K562 (cell line): ENCODE results near the gene CDC26. TPM values are rescaled to one million over a fixed set of nuclear protein-coding genes. Genes with fewer than 3 reads are reported as not detected.

ENCODE experiments used
- ATAC-seq: fragments of 200-7000 bp; cut with Tn5 transposase; 3 replicates; pipeline ENCODE4 v1.9.1; 2020; ENCODE audit warnings: moderate library complexity
- Bru-seq: library from RNA; stranded (reverse); fragments of 400-500 nt; gene quantifications from one replicate; lab custom pipeline; 2021; lab: Mats Ljungman, UMichigan
- BruChase-seq, 2 experiments: library from RNA; stranded (reverse); fragments of 400-500 nt; gene quantifications; one replicate each; lab custom pipeline; 2021; lab: Mats Ljungman, UMichigan
- BruUV-seq: library from RNA; stranded (reverse); fragments of 400-500 nt; replicated peaks from 2 replicates; lab custom pipeline; 2021; lab: Mats Ljungman, UMichigan
- CTCF ChIA-PET: fragments of 300-600 bp; formaldehyde crosslinking; extraction: SDS; loops from one replicate; lab custom pipeline; 2021; ENCODE audit warnings: low intra/inter-chr PET ratio; lab: Yijun Ruan, JAX
- POLR2A ChIA-PET: fragments of 300-600, 350-650 bp; sonication (Branson Sonifier 250); formaldehyde crosslinking; extraction: SDS; loops from one replicate; lab custom pipeline; 2021; ENCODE audit warnings: antibody characterized with exemption, inconsistent platforms; lab: Yijun Ruan, JAX
- DNase-seq, 4 experiments: peaks; one replicate each; pipeline versions ENCODE4 v3.0.0 to v3.0.0-alpha.2; 2011 to 2018; ENCODE audit warnings: low spot score in 3 of 4, mixed read lengths in 3 of 4; ENCODE audit errors: extremely low read depth in 1 of 4
- FAIRE-seq: peaks from 2 replicates; lab custom pipeline; 2011; peaks lifted over from hg19 to GRCh38; lab: Jason Lieb, UNC
- H2AFZ ChIP-seq: 2 replicates; pipeline ENCODE4 v1.6.0; 2011; ENCODE audit warnings: low read depth, low read length, control low read depth, inconsistent platforms
- H3K27ac ChIP-seq: fragments of 200-600 bp; 3 replicates; pipeline ENCODE4 v1.8.0; 2011; ENCODE audit warnings: low read depth, mild to moderate bottlenecking, control low read depth, inconsistent platforms, low read length, moderate library complexity, mixed read lengths; ENCODE audit errors: extremely low read depth
- H3K27me3 ChIP-seq, 2 experiments: fragments of 300-600 bp in 1 of 2; 2 replicates in 1 of 2; 3 replicates in 1 of 2; pipeline versions ENCODE4 v1.6.0 to v1.8.0; 2011; ENCODE audit warnings: inconsistent platforms in 2 of 2, low read length in 2 of 2, mild to moderate bottlenecking in 1 of 2, mixed read lengths in 1 of 2, moderate library complexity in 1 of 2; ENCODE audit not compliant: control insufficient read depth in 2 of 2, insufficient read depth in 2 of 2
- H3K36me3 ChIP-seq: fragments of 300-600 bp; 3 replicates; pipeline ENCODE4 v1.8.0; 2011; ENCODE audit warnings: mild to moderate bottlenecking, low read length, inconsistent platforms; ENCODE audit not compliant: control insufficient read depth, insufficient read depth
- H3K4me1 ChIP-seq, 2 experiments: fragments of 200-600 bp in 1 of 2; replicated peaks in 1 of 2; 2 replicates in 1 of 2; 3 replicates in 1 of 2; pipeline versions ENCODE4 v1.5.1 to v1.8.0; 2011; ENCODE audit warnings: inconsistent platforms in 2 of 2, low read length in 2 of 2, mild to moderate bottlenecking in 1 of 2, mixed read lengths in 1 of 2, moderate library complexity in 1 of 2; ENCODE audit not compliant: control insufficient read depth in 2 of 2, insufficient read depth in 2 of 2
- H3K4me2 ChIP-seq: 2 replicates; pipeline ENCODE4 v1.6.1; 2011; ENCODE audit warnings: low read length, control low read depth, inconsistent platforms, mixed read lengths; ENCODE audit not compliant: insufficient read depth
- H3K4me3 ChIP-seq: fragments of 200-600 bp; sonication (generic), shearing (Covaris generic); 2 replicates; pipeline ENCODE4 v1.5.1; 2016; ENCODE audit warnings: control low read depth, inconsistent platforms
- H3K79me2 ChIP-seq: fragments of 200-600 bp; 3 replicates; pipeline ENCODE4 v1.8.0; 2011; ENCODE audit warnings: low read length, inconsistent platforms; ENCODE audit not compliant: control insufficient read depth, insufficient read depth
- H3K9ac ChIP-seq, 2 experiments: 2 replicates each; pipeline versions ENCODE4 v1.6.0 to v1.6.1; 2011; ENCODE audit warnings: low read depth in 2 of 2, low read length in 2 of 2, control low read depth in 1 of 2, inconsistent platforms in 1 of 2, mild to moderate bottlenecking in 1 of 2, mixed read lengths in 1 of 2; ENCODE audit not compliant: insufficient read depth in 1 of 2
- H3K9me1 ChIP-seq: one replicate; pipeline ENCODE4 v1.6.0; 2011; ENCODE audit warnings: inconsistent platforms, mild to moderate bottlenecking, low read length, moderate library complexity; ENCODE audit not compliant: control insufficient read depth, insufficient read depth
- H3K9me3 ChIP-seq: replicated peaks from 2 replicates; pipeline ENCODE4 v1.5.1; 2011; ENCODE audit warnings: low read depth, low read length, inconsistent platforms; ENCODE audit not compliant: control insufficient read depth, insufficient read depth
- H4K20me1 ChIP-seq: replicated peaks from 2 replicates; pipeline ENCODE4 v1.6.1; 2011; ENCODE audit warnings: low read length, inconsistent platforms, mixed read lengths; ENCODE audit not compliant: control insufficient read depth, insufficient read depth
- CBFB ChIP-seq: sonication (generic); formaldehyde crosslinking; IDR thresholded peaks from 2 replicates; pipeline ENCODE4 v1.4.0; 2020; ENCODE audit warnings: mild to moderate bottlenecking, missing genetic modification reagents
- EP400 ChIP-seq: fragments of 450-650 bp; IDR thresholded peaks from 2 replicates; pipeline ENCODE4 v1.6.1; 2017; ENCODE audit warnings: antibody characterized with exemption, mild to moderate bottlenecking, moderate library complexity
- MTA2 ChIP-seq: fragments of 450-650 bp; IDR thresholded peaks from 2 replicates; pipeline ENCODE4 v1.6.1; 2016; ENCODE audit warnings: low read depth
- SMARCC2 ChIP-seq: fragments of 450-650 bp; IDR thresholded peaks from 2 replicates; pipeline ENCODE4 v1.6.1; 2017; ENCODE audit warnings: antibody characterized with exemption, moderate library complexity, mild to moderate bottlenecking, low read depth
- TBP ChIP-seq: optimal IDR thresholded peaks from 2 replicates; pipeline ENCODE3; 2011; ENCODE audit warnings: low read depth, low read length, improper control_type of control experiment
- TEAD4 ChIP-seq, 2 experiments: sonication (generic) in 1 of 2; formaldehyde crosslinking in 1 of 2; IDR thresholded peaks; 2 replicates each; pipeline versions ENCODE4 v1.6.1 to v1.8.0; 2012 to 2022; ENCODE audit warnings: borderline replicate concordance in 1 of 2, inconsistent platforms in 1 of 2, low read length in 1 of 2, mild to moderate bottlenecking in 1 of 2, missing genetic modification reagents in 1 of 2
- XRCC5 ChIP-seq: fragments of 200-400 bp; formaldehyde crosslinking; IDR thresholded peaks from 2 replicates; pipeline ENCODE4 v1.6.1; 2017; ENCODE audit warnings: low read depth, mild to moderate bottlenecking, low read length
- ZNF143 ChIP-seq: sonication (generic); formaldehyde crosslinking; IDR thresholded peaks from 2 replicates; pipeline ENCODE4 v1.9.0; 2022; ENCODE audit warnings: mild to moderate bottlenecking, missing genetic modification reagents
- WGBS: fragments of 100-300 bp; shearing (Covaris generic); methylation state at CpG from one replicate; pipeline ENCODE4 v1.1.6; 2016; ENCODE audit warnings: low coverage, mixed read lengths; ENCODE audit not compliant: insufficient coverage; ENCODE audit errors: missing lambda C conversion rate; 5-methylcytosine and 5-hydroxymethylcytosine counted together
- in situ Hi-C: fragments of 300-500 bp; cut with MboI; formaldehyde crosslinking; loops from 4 replicates; pipeline ENCODE4 v1.15.0; 2018; ENCODE audit warnings: inconsistent platforms, mixed read lengths
- intact Hi-C: fragments of 100-400 bp; cut with micrococcal nuclease; formaldehyde crosslinking; loops from 2 replicates; pipeline ENCODE4 v1.14.2; 2022
- long read RNA-seq, 3 experiments: library from polyadenylated mRNA in 2 of 3; library from RNA in 1 of 3; unstranded in 2 of 3; stranded (forward) in 1 of 3; transcript quantifications; one replicate each; pipeline ENCODE4 v2.0.0, GENCODE V29; 2019 to 2022
- polyA minus RNA-seq, 3 experiments: library from RNA; depleted of rRNA, polyadenylated mRNA; stranded (reverse); fragments of >200 nt; gene quantifications; 2 replicates each; pipeline ENCODE4 v1.2.3, GENCODE V29; 2011
- polyA plus RNA-seq, 8 experiments: library from polyadenylated mRNA; depleted of rRNA in 4 of 8; stranded (reverse) in 5 of 8; unstranded in 3 of 8; fragments of >200 nt; fragmentation: Nextera tagmentation in 2 of 8; fragmentation: Illumina TruSeq in 1 of 8; extraction: Ambion mirVana in 2 of 8; extraction: Trizol in 1 of 8; gene quantifications; 2 replicates each; pipeline versions ENCODE4 v1.2.1 to v1.2.3, GENCODE V29; 2011 to 2014; ENCODE audit warnings: inconsistent platforms in 1 of 8, missing spikeins in 1 of 8
- total RNA-seq, 7 experiments: library from RNA; depleted of rRNA in 6 of 7; stranded (reverse); fragments of >200 nt in 6 of 7; fragmentation: Illumina TruSeq in 2 of 7; extraction: Trizol in 2 of 7; gene quantifications; 2 replicates each; pipeline versions ENCODE4 v1.2.1 to v1.2.3, GENCODE V29; 2011 to 2021; ENCODE audit warnings: low replicate concordance in 1 of 7
- TF ChIP-seq, protein P1 (sequence below): fragments of 250-450 bp; sonication (Bioruptor Pico); IDR thresholded peaks from 2 replicates; pipeline ENCODE4 v1.4.0; 2020
- TF ChIP-seq, protein P2 (sequence below): sonication (generic); formaldehyde crosslinking; IDR thresholded peaks from 2 replicates; pipeline ENCODE4 v1.8.1; 2023; ENCODE audit warnings: mild to moderate bottlenecking, missing genetic modification reagents

CDC26 gene
- total RNA-seq (2011; cell fraction: chromatin; rRNA removed; ENCODE audit: low replicate concordance) = 6.0 and 15.5 TPM in 2 replicates
- 3.7 and 4.7 TPM in 2 replicates for total RNA-seq (2011; cell fraction: nucleolus; rRNA removed)
- 6.2 and 8.5 TPM in 2 replicates for total RNA-seq (2011; cell fraction: nucleoplasm; rRNA removed)
- total RNA-seq (2014; rRNA removed) (38.9 and 49.8 TPM in 2 replicates), total RNA-seq (2014; rRNA removed; fragmentation: Illumina TruSeq; extraction: Trizol) (60.0 and 61.5 TPM in 2 replicates), total RNA-seq (2015; rRNA removed; fragmentation: Illumina TruSeq; extraction: Trizol) (63.9 and 65.3 TPM in 2 replicates), total RNA-seq (2021) (33.0 TPM in 2 replicates), polyA plus RNA-seq (2011; rRNA removed) (30.1 and 42.9 TPM in 2 replicates), polyA plus RNA-seq (2014; fragmentation: Illumina TruSeq; extraction: Trizol) (69.5 and 76.9 TPM in 2 replicates), polyA plus RNA-seq (2014; fragmentation: Nextera tagmentation; extraction: Ambion mirVana) (100 to 1,000 TPM; 132 to 147 TPM), polyA plus RNA-seq (2014; rRNA removed) (57.4 and 64.6 TPM in 2 replicates), polyA minus RNA-seq (2011; rRNA and poly(A)+ RNA removed) (29.1 and 33.8 TPM in 2 replicates), Bru-seq, nascent RNA (percentile 75 among the genes with signal in this experiment), BruChase-seq, experiment 1, labeled RNA remaining after a 2-hour chase (percentile 75 among the genes with signal in this experiment), BruChase-seq, experiment 2, labeled RNA remaining after a 6-hour chase (percentile 73 among the genes with signal in this experiment)
- 7.1 and 20.4 TPM in 2 replicates for polyA plus RNA-seq (2011; cell fraction: cytosol; rRNA removed)
- 9.9 and 13.4 TPM in 2 replicates for polyA plus RNA-seq (2011; cell fraction: nucleus; rRNA removed)
- 24.7 and 64.4 TPM in 2 replicates for polyA plus RNA-seq (2012)
- 6.0 and 11.5 TPM in 2 replicates for polyA minus RNA-seq (2011; cell fraction: cytosol; rRNA and poly(A)+ RNA removed)
- polyA minus RNA-seq (2011; cell fraction: nucleus; rRNA and poly(A)+ RNA removed) = 3.5 and 8.0 TPM in 2 replicates
- long read RNA-seq, experiment 1, transcript CDC26-201 (4 exons, 872 nt) = major isoform, 60 of 115 reads
- long read RNA-seq, experiment 1, partial matches to known transcripts = 18 of 115 reads
- long read RNA-seq, experiment 1, other reads (novel, unspliced or antisense) = 37 of 115 reads
- long read RNA-seq, experiment 2, transcript CDC26-201 (4 exons, 872 nt) = major isoform, 35 of 47 reads
- long read RNA-seq, experiment 2, partial matches to known transcripts = 2 of 47 reads
- long read RNA-seq, experiment 2, other reads (novel, unspliced or antisense) = 10 of 47 reads
- long read RNA-seq, experiment 3, transcript CDC26-201 (4 exons, 872 nt) = major isoform, 36 of 54 reads
- long read RNA-seq, experiment 3, partial matches to known transcripts = 11 of 54 reads
- long read RNA-seq, experiment 3, other reads (novel, unspliced or antisense) = 7 of 54 reads

DNA sequence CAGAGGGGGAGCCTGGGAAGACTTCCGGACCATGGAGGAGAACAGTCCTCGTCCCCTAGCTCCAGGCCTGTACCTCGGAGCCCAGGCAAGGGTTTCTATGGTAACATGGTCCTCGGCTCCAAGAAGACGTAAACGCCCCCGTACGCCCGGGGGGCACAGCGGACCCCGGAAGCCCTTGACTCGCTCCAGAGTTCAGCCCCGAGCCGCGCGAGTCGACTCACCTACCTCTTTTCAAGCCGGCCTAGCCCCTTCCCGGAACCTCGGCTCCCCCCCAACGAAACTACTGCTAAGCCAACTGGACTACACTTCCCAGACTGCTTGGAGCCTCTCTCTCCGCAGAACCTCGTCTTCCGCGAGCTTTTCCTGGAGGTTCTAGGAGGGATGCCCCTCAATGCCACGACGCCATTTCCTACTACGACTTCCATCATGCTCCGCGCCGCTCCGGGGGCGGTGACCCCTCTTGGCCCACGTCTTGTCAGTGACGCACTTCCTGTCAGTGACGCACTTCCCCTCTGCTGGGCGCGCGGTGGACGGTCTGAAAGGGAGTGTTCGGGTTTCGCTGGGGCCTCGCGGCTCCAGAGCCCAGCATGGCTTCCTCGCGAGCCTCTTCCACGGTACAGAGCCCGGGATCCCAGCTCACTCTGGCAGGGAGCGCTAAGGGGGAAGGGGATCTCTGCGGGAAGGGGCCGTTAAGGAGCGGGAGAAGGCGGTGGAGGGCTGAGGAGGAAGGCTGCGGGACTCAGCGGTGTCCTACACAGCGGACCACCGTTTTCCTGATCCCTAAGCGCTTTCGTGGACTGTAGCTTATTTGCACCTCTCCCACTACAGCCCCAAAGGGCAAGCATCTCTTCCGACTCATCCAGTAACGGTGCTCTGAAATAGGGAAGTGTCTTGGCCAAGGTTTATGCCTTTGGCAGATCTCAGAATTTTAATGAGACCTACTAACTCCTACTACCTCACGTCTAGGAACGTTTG, at the start of gene CDC26, which contains the start of gene PRPF4:
Gene CDC26 (minus strand): TSS at position 416 of the 975 bp plus-strand sequence. CDS start 3,065 bp downstream, outside the sequence.
Gene PRPF4 (plus strand): TSS at position 502 of the 975 bp plus-strand sequence. CDS start 86 bp downstream, at position 588.
- Histone ChIP-seq H3K4me2 (peak within 1 kb of the TSS; percentile 99), H3K9me1 (no peaks in the 10 kb centered on the region), H3K4me3 (peak within 1 kb of the TSS; percentile 80), H3K9me3 (no peaks in the 10 kb centered on the region), H3K27me3 (no peaks in the 10 kb centered on the region), H4K20me1 (no peaks in the 10 kb centered on the region), H3K36me3 (peaks cover 70% of the 10 kb centered on the region), H3K4me1 (peaks cover 3 to 6% of the 10 kb centered on the region in 2 experiments; a peak in 3 of 5 replicates), H3K79me2 (peaks cover 53% of the 10 kb centered on the region), H3K27ac (peak within 1 kb of the TSS; percentile 92), H2AFZ (peak within 1 kb of the TSS; percentile 98), H3K9ac (peak within 1 kb of the TSS; percentile 96 to 99)
- DNase-seq (peak; percentile 94 to 98 (median 94)), ATAC-seq (peak; percentile 97), FAIRE-seq (peak; percentile 97)
- in situ Hi-C loops = no loop called here
- BruUV-seq = TSS peak; percentile 79
- intact Hi-C loops = loop anchor here (2.0 to 10.0 kb wide), 5 partner anchors 55 to 383 kb away; partner anchors contain the start of genes ALAD, FKBP15 and SLC31A1
- ChIA-PET CTCF (interaction anchor here (0.6 to 2.7 kb wide), 7 partner anchors 80 to 380 kb away, joined by 3 to 23 read pairs (median 5); partner anchors contain the start of genes C9orf43 and POLE3), POLR2A (interaction anchor here (0.5 to 2.0 kb wide), 25 partner anchors 8 to 492 kb away, joined by 3 to 12 read pairs (median 3); partner anchors contain the start of genes ALAD, C9orf43, FKBP15 and POLE3)
- 1% methylated on average over 53 of the region's 63 CpGs for WGBS
- TF ChIP-seq TBP (peak; percentile 85), EP400 (peak; percentile 96), CBFB (CRISPR knock-in tag) (0 out of 2 replicates have a peak, but pooled peaks have one; percentile 22), XRCC5 (peak; percentile 54; the same call in 1 of the 2 replicates), MTA2 (peak; percentile 16; the same call in 1 of the 2 replicates), TEAD4 (IDR thresholded peaks at IDR 0.05; ENCODE audit: low read length) (peak; percentile 64), TEAD4 (CRISPR knock-in tag; IDR thresholded peaks at IDR 0.05; ENCODE audit: borderline replicate concordance) (no peak), SMARCC2 (peak; percentile 53; the same call in 1 of the 2 replicates), ZNF143 (CRISPR knock-in tag) (peak; percentile 91)
- TF ChIP-seq, protein P1, sequence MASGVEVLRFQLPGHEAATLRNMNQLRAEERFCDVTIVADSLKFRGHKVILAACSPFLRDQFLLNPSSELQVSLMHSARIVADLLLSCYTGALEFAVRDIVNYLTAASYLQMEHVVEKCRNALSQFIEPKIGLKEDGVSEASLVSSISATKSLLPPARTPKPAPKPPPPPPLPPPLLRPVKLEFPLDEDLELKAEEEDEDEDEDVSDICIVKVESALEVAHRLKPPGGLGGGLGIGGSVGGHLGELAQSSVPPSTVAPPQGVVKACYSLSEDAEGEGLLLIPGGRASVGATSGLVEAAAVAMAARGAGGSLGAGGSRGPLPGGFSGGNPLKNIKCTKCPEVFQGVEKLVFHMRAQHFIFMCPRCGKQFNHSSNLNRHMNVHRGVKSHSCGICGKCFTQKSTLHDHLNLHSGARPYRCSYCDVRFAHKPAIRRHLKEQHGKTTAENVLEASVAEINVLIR (CRISPR knock-in tag) = peak; percentile 92
- TF ChIP-seq, protein P2, sequence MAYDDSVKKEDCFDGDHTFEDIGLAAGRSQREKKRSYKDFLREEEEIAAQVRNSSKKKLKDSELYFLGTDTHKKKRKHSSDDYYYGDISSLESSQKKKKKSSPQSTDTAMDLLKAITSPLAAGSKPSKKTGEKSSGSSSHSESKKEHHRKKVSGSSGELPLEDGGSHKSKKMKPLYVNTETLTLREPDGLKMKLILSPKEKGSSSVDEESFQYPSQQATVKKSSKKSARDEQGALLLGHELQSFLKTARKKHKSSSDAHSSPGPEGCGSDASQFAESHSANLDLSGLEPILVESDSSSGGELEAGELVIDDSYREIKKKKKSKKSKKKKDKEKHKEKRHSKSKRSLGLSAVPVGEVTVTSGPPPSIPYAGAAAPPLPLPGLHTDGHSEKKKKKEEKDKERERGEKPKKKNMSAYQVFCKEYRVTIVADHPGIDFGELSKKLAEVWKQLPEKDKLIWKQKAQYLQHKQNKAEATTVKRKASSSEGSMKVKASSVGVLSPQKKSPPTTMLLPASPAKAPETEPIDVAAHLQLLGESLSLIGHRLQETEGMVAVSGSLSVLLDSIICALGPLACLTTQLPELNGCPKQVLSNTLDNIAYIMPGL (CRISPR knock-in tag) = no peak
